HG02938 (cell line): ENCODE results near the gene SH3TC2.
"Not testable (repeated sequence)": the region's sequence is repeated elsewhere in the genome, so short reads cannot be mapped to it uniquely, and the experiment has no call there.

Source experiments
- ATAC-seq: cut with Tn5 transposase; IDR thresholded peaks from one replicate; pipeline ENCODE4 v1.9.1; 2021; ENCODE audit warnings: mild to moderate bottlenecking, moderate library complexity; ENCODE audit not compliant: unreplicated experiment

SH3TC2 gene

DNA sequence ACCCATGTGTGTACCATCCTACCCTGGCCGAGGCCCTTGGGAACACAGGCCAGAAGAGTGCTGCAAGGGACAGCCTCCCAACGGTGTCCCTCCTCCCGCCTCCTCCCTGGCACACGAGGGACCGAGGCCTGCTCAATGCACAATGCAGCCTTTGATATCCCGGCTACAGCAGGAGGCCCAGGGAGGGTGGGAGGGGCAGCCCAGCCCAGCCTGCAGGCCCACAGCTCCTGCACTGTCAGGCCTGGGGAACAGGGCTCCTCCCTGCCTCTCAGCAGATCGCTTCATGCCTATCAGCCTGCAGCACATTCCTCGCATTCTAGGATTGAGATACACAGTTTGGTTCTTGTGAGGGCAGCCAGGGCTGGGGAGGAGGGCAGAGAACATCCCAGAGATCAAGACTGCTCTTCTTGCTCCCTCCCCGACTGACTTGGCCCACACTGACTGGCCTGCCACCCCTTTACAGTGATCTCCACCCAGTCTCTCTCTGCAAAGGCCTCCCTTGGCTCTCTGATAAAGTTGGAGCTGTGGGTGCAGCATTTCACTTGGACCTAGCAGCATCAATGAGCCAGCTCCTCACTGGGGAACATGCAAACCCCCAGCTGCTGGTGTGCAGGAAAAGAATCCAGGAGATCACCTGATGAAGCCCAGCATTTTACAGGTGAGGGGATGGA lies at the start of gene SH3TC2:
TSS of gene SH3TC2 (minus strand) at position 46 of the 671 bp plus-strand sequence. CDS start at position 6, 40 bp downstream.
- ATAC-seq: no peak

- no peak for ATAC-seq
Observed at GRCh38 chr5:149110406-149110805, 47.5 kb upstream of the SH3TC2 start.

DNA sequence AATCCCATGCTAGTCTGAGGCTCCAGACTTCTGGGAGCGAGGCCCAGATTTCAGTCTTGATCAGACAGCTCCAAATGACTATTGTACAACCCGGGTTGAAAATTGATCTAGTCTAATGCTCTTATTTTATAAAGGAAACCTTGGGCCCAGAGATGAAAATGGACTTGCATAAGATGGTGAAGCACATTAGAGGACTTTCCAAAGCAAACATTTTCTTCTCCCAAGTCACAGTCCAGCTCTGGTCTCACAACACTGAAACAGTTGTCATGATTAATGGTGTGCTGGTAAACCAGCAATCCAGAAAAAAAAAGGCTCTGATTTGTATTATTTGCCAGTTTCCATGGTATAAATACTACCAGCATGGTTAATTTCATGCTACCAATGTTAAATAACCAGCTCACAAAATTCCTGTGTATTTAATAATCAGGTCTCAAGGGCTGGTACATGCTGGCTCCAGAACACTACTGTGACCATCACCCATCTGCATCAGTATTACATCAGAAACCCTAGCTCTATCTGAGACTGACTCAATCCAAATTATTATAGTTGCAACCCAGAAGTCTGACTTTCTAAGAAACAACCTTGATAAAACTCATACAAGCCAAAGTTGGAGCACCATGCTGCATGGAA lies 45.9 kb upstream of the SH3TC2 start:
- no peak for ATAC-seq

- no peak for ATAC-seq
Observed at GRCh38 chr5:149100331-149100730, 37.5 kb upstream of the SH3TC2 start.

DNA sequence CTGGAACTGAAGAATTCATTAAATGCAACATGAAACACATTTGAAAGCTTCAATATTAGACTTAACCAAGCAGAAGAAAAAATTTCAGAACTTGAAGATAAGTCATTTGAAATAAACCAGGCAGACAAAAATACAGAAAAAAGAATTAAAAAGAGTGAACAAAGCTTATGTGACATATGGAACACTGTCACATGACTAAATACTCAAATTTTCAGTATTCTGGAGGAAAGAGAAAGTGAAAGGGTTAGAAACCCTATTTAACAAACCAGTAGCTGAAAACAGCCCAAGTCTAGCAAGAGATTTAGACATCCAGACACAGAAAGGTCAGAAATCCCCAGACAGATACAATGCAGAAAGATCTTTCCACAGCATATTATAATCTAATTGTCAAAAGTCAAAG lies 37.1 kb upstream of the SH3TC2 start:
- ATAC-seq: no peak

DNA sequence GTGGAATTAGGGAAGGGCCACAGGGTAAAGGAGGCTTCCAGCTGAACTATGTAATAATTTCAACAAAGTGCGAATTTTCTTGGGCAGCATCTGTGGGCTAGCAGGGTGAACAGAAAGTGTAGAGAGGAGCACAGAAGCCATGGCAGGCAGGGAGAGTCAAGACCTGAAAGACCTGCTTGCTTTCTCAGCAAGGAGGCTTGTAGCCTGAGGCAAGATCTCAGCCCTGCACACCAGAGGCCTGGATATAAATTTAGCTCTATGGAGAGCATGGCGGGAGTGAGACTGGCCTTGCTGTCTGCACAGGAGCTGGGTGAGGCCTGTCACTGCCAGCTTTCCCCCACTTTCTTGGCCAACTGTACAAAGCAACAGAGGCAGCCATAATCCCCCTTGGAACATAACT lies 32.1 kb upstream of the SH3TC2 start:
- no peak for ATAC-seq

- ATAC-seq: no peak
Observed at GRCh38 chr5:149093625-149094024, 30.8 kb upstream of the SH3TC2 start.

GRCh38 chr5:149089796-149090195 lies 26.9 kb upstream of the SH3TC2 start:
- no peak for ATAC-seq

DNA sequence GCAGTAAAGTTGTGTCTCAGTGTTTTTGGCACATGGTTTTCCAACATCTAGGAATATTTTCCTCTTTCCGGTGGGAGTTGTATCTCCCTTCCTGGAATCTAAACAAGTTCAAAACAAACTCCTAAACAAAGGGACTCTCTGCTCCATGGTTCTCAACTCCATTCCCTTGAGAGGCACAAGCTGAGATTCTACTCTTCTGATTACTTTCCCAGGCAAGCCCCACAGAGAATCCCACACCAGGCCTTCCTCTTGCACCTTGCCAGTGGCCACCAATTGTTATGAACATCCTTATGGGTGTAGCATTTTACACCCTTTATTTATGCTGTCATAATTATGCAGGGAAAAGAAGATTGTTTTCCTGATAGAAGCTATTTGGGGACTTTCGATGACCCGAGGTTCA lies 25.8 kb upstream of the SH3TC2 start:
- no peak for ATAC-seq

GRCh38 chr5:149083846-149084245 lies 21.0 kb upstream of the SH3TC2 start:
- no peak for ATAC-seq

- ATAC-seq: no peak
Observed at GRCh38 chr5:149082271-149082670, 19.4 kb upstream of the SH3TC2 start.

DNA sequence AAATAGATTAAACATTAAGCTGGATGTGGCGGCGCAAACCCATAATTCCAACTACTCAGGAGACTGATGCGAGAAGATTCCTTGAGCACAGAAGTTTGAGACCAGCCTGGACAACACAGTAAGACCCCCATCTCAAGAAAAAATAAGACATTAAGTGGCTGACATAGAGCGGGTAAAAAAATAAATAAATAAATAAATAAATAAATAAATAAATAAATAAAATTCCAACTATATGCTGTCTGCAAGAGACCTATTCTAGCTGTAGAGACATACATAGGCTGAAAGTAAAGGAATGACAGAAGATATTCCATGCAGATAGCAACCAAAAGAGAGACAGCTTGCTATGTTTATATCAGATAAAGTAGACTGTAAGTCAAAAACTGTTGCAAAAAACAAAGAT lies 17.4 kb upstream of the SH3TC2 start:
- no peak for ATAC-seq

DNA sequence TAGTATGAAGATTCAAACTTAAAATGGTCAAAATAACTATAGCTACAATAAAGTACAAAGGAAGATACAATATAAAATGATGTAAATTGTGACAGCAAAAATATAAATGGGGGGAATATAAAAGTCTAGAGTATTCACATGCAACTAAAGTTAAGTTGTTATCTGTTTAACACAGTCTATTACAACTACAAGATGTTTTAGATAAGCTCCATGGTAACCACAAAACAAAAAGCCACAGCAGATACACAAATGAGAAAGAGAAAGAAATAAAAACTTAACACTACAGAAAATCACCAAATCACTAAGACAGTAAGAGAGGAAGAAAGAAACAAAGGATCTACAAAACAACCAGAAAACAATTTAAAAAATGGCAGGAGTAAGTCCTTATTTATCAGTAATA lies 17.0 kb upstream of the SH3TC2 start:
- no peak for ATAC-seq

DNA sequence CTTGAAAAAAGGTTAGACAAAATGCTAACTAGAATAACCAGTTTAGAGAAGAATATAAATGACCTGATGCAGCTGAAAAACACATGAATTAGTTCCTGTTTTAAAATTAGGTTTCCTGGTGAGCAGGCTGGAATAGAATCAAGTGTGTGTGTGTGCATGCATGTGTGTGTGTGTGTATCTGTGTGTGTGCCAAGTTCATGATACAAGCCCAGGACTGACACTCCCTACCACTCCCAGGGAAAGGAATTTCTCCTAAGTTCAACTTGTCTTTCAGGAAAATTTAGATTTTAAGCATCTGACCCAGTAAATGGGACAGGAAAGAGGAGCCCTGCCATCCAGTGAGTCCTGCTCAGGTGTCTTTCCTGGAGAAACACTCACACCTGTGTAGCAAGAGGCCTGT lies 11.2 kb upstream of the SH3TC2 start:
- ATAC-seq: not testable (repeated sequence)

GRCh38 chr5:149073213-149073612 lies 10.4 kb upstream of the SH3TC2 start:
- no peak for ATAC-seq

DNA sequence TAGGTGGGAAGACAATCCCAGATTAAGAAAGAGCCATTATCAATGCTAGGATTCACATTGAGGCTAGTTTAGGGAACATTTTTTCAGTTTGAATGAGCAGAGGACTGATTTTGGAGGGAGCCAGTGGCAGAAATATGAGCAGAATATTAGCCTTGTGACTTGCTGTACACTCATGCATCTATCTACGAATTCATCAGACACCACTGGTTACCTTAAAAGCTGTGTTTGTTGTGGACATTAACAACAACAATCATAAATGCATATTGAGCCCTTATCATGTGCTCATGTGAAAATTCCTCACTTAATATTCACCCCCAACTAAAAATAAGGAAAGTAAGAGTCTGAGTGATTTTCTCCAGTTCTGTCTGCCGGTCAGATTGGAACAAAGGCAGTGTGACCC lies 9.9 kb upstream of the SH3TC2 start:
- no peak for ATAC-seq

- ATAC-seq: no peak
Observed at GRCh38 chr5:149072376-149072775, 9.5 kb upstream of the SH3TC2 start.

- no peak for ATAC-seq
Observed at GRCh38 chr5:149071756-149072155, 8.9 kb upstream of the SH3TC2 start.

GRCh38 chr5:149071216-149071615 lies 8.4 kb upstream of the SH3TC2 start:
- ATAC-seq: no peak

DNA sequence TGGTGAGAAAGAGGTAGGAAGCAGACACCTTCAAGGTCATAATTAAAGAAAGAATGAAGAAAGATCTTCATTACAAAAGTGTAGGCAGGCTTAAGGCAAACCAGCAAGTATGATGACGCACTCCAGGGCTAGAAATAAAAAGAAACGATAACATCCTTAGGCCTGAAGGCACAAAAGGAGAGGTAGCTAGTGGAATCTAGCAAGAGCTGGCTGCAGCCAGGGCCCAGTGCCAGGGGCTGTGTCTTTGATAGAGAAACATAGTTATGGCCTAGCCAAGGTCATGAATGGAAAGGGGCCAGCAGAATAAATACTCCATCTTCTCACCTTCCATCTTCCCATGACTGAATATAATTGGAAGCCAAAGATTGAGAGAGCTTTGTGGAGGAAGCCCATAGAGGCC lies 6.8 kb upstream of the SH3TC2 start:
- ATAC-seq: no peak

GRCh38 chr5:149063896-149064478 lies 1.1 kb upstream of the SH3TC2 start:
- no peak for ATAC-seq

DNA sequence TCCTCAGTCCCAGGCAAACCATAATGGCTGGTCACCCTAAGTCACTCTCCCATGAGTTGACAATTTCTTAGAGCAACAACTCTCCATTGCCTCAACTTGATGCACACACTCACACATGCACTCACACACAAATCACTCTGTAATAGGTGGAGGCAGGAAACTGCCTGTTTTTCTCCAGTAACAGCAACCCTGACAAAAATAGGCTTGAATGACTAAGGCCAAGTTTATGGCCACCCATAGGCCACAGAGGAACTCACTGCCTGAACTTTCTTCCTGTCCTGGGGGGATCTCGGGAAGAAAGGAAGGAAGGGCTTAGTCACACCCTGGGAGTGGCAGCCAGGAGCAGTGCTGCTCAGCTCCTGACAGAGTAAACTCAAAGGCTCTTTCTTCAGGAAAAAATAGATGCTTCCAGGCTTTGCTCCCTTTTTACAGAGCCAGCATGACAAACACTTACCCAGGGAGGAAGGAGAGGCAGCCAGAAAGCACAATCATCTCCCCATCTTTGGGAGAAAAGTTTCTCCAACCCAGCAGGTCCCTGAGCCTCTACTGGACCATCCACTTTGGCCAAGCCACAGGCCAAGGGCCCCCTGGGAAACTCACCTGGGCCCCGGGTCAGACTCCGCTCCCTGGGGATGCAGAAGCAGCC lies 368 bp downstream of the SH3TC2 start:
- no peak for ATAC-seq
